Amniotic stem cell (primary cell): ENCODE measurements around the gene GAS2L1.
"Not testable (repeated sequence)": the region's sequence is repeated elsewhere in the genome, so short reads cannot be mapped to it uniquely, and the experiment has no call there.

Source experiments
- DNase-seq: peaks from one replicate; lab custom pipeline; 2025; lab: John Stamatoyannopoulos, UW

GAS2L1 gene

GRCh38 chr22:29342177-29342576 lies 35.7 kb downstream of the GAS2L1 start:
- no peak for DNase-seq

GRCh38 chr22:29342577-29343312 lies 36.3 kb downstream of the GAS2L1 start:
- DNase-seq, result no peak

DNA sequence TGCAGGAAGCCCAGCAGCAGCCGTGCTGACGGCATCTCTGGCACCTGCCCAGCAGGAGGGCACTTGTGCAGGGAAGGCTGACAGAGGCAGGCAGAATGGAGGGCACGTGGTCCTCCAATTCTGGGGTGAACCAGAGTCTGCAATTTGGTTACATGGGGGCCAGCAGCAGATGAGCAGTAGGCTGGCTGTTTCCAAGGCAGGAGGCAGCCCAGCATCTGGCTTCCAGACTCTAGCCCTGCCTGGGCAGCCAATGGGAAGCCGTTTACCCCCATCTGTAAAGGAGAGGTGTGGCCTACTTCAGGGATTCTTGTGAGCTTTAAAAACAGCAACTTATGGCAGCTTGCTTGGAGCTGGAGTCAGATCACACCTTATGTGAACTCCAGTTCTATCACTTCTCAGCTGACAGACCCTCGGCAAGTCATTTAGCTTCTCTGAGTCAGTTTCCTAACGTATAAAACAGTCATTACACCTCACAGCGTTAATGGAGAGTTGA lies 36.9 kb downstream of the GAS2L1 start:
- DNase-seq, result no peak

DNA sequence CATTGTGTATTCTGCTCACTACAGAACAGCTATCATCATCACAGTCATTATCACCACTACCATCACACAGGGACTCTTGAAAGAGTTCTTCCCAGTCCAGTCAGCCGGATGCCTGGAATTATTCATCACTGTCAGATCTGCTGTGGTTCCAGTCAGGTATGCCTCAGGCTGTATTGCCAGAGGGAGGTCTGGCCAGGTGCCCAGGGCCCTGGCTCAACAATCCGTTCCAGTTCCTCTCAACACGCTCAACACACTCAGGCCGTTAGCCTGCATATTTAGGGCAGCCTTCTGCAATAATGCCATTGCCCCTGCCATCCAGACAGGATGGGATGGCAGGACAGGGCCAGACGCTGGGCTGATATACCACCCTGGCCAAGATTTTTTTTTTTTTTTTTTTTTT lies 37.7 kb downstream of the GAS2L1 start:
- peak; percentile 84 for DNase-seq

- not testable (repeated sequence) for DNase-seq
Measured at GRCh38 chr22:29344889-29345288, 38.4 kb downstream of the GAS2L1 start.

DNA sequence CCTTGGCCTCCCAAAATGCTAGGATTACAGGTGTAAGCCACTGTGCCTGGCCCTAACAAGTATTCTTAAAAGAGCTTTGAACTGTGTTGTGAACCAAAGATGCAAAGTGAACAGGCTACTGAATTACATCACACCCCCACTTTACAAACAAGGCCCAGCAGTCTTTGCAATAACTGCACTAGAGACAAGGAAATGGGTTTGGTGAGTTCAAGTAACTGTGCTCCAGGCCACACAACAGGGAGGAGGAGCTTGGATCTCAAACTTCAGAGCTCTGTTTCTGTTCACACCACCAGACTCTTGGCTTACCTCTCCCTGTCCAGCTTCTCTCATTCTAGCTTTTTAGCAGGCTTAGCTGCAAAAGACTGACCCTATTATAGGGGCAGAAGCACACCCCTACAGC lies 39.5 kb downstream of the GAS2L1 start:
- no peak for DNase-seq

- no peak for DNase-seq
Measured at GRCh38 chr22:29346659-29347058, 40.2 kb downstream of the GAS2L1 start.

- no peak for DNase-seq
Measured at GRCh38 chr22:29348041-29348440, 41.6 kb downstream of the GAS2L1 start.

- no peak for DNase-seq
Measured at GRCh38 chr22:29348956-29349355, 42.5 kb downstream of the GAS2L1 start.

DNA sequence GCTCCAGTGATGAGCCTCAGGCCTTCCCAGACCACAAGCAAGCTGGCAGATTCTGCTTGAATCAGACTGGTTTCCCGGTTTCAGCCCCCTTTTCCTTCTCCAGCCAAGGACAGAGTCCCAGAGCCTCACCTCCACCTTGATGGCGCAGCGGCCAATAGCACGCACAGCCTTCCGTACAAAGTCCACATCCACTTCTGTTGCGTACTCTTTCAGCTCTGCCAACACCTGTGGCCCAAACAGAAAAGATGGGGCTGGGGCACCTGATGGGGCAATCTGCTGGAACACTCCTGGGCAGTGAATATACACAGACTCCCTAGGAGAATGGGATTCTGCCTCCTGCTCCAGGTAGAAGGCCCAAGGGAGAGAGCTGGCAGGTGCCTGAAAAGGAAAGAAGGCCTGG lies 44.6 kb downstream of the GAS2L1 start:
- no peak for DNase-seq

- DNase-seq, result no peak
Measured at GRCh38 chr22:29351891-29352290, 45.4 kb downstream of the GAS2L1 start.

- no peak for DNase-seq
Measured at GRCh38 chr22:29352778-29353177, 46.3 kb downstream of the GAS2L1 start.

DNA sequence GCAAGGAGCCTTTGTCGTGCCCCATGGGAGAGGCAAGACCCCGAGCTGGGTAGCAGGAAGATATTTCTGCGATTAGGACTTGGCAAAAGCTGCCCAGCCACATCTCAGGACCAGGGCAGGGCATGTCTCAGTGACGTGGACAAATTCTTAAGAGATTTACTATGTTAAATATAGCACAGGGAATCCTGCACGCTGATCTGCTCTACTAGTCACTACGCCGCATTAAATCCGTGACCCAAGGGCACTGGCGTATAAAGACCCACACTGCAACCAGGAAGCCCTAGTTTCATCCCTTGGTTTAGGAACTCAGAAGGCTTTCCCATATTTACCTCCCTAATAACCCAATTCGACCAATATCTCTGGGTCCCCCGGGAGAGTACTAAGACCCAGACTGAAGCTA lies 46.8 kb downstream of the GAS2L1 start:
- no peak for DNase-seq

GRCh38 chr22:29353860-29354259 lies 47.4 kb downstream of the GAS2L1 start:
- DNase-seq, result no peak

- DNase-seq, result not testable (repeated sequence)
Measured at GRCh38 chr22:29357193-29357890, 50.9 kb downstream of the GAS2L1 start.

DNA sequence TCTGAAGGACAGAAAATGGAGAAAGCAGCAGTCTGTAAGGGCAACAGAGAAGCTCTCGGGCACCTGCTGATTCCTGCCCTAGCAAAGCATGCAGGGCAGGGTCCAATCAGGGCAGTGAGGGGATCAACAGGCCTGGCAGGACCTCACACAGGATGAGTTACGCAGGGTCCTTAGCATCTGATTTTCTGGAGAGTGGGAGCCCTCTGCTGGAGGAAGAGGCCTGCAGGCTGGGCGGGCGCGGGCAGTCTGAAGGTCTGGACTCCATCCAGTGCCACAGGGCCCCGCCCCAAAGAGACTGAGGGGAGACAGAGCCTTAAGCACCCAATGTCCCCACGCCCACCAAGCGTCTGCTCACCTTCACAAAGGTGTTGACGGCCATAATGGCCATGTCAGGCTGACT lies 53.0 kb downstream of the GAS2L1 start:
- peak; percentile 1 for DNase-seq
